AG09309 (cell line): ENCODE measurements around the gene ALOXE3.

Experiments used
- DNase-seq: peaks from one replicate; pipeline ENCODE4 v3.0.0-alpha.2; 2010; ENCODE audit warnings: low read depth
- H3K4me3 ChIP-seq: 2 replicates; pipeline ENCODE4 v1.5.1; 2011; ENCODE audit warnings: mild to moderate bottlenecking, low read depth, low read length, moderate library complexity; ENCODE audit not compliant: control insufficient read depth
- CTCF ChIP-seq: IDR thresholded peaks from 2 replicates; pipeline ENCODE4 v1.5.1; 2011; ENCODE audit warnings: mild to moderate bottlenecking, low read depth, low read length, inconsistent platforms; ENCODE audit not compliant: insufficient read depth, control insufficient read depth; ENCODE audit errors: missing control alignments

Gene ALOXE3

GRCh38 chr17:8105957-8106398 is 12.3 kb downstream of the ALOXE3 start:
- H3K4me3 ChIP-seq: no peak overlapping the region
- no peak for DNase-seq
- no peak for TF ChIP-seq CTCF

- H3K4me3 ChIP-seq: no peak overlapping the region
- no peak for TF ChIP-seq CTCF
- no peak for DNase-seq
Observed at GRCh38 chr17:8104911-8105310, 13.4 kb downstream of the ALOXE3 start.

- no peak overlapping the region for H3K4me3 ChIP-seq
- TF ChIP-seq CTCF: no peak
- DNase-seq: no peak
Observed at GRCh38 chr17:8103549-8103948, 14.8 kb downstream of the ALOXE3 start.

- H3K4me3 ChIP-seq: no peak overlapping the region
- DNase-seq: no peak
- TF ChIP-seq CTCF: no peak
Observed at GRCh38 chr17:8101721-8102120, 16.6 kb downstream of the ALOXE3 start.

- no peak overlapping the region for H3K4me3 ChIP-seq
- no peak for TF ChIP-seq CTCF
- no peak for DNase-seq
Observed at GRCh38 chr17:8100763-8101162, 17.6 kb downstream of the ALOXE3 start.

- no peak for DNase-seq
- no peak for TF ChIP-seq CTCF
- H3K4me3 ChIP-seq: no peak overlapping the region
Observed at GRCh38 chr17:8100111-8100510, 18.2 kb downstream of the ALOXE3 start.

- TF ChIP-seq CTCF: no peak
- no peak for DNase-seq
- no peak overlapping the region for H3K4me3 ChIP-seq
Observed at GRCh38 chr17:8096541-8096940, 21.8 kb downstream of the ALOXE3 start.
